GM21360 (cell line): ENCODE results near the gene OR14I1.
A peak's percentile ranks its signal among the peaks of the same experiment; 100 is the strongest.
"Not testable (repeated sequence)": the region's sequence is repeated elsewhere in the genome, so short reads cannot be mapped to it uniquely, and the experiment has no call there.

ENCODE experiments used
- ATAC-seq: cut with Tn5 transposase; IDR thresholded peaks from one replicate; pipeline ENCODE4 v1.9.1; 2021; ENCODE audit warnings: mild to moderate bottlenecking, moderate library complexity; ENCODE audit not compliant: unreplicated experiment

Gene OR14I1

GRCh38 chr1:248688527-248689298, 13.9 kb downstream of the OR14I1 start:
- ATAC-seq, result peak; percentile 76

GRCh38 chr1:248686815-248687214, 15.8 kb downstream of the OR14I1 start:
- peak; percentile 77 for ATAC-seq

GRCh38 chr1:248681651-248682050, 20.9 kb downstream of the OR14I1 start:
- no peak for ATAC-seq

GRCh38 chr1:248670003-248670402, 32.6 kb downstream of the OR14I1 start:
- no peak for ATAC-seq

GRCh38 chr1:248663453-248664328, 38.9 kb downstream of the OR14I1 start:
- peak; percentile 98 for ATAC-seq

GRCh38 chr1:248656797-248657196, 45.8 kb downstream of the OR14I1 start:
- ATAC-seq, result peak; percentile 43

GRCh38 chr1:248655354-248655753, 47.2 kb downstream of the OR14I1 start, which contains the start of gene OR2T27:
OR2T27 (minus strand) TSS chr1:248655528; CDS start chr1:248650884, 4,644 bp downstream.
- not testable (repeated sequence) for ATAC-seq
